HEK293 (cell line): ENCODE measurements around the gene USP5.
A peak's percentile ranks its signal among the peaks of the same experiment; 100 is the strongest.

Experiments
- PBX3 ChIP-seq: sonication (generic); formaldehyde crosslinking; IDR thresholded peaks from 2 replicates; pipeline ENCODE4 v1.8.1; 2022; ENCODE audit warnings: mild to moderate bottlenecking, moderate library complexity, missing genetic modification reagents
- PRDM6 ChIP-seq: fragments of 450-650 bp; formaldehyde crosslinking; IDR thresholded peaks from 2 replicates; pipeline ENCODE4 v1.5.1; 2017; ENCODE audit warnings: missing biosample characterization, missing genetic modification characterization
- REPIN1 ChIP-seq: fragments of 450-650 bp; formaldehyde crosslinking; IDR thresholded peaks from 2 replicates; pipeline ENCODE4 v1.5.1; 2017; ENCODE audit warnings: missing biosample characterization, missing genetic modification characterization, low read depth
- SP3 ChIP-seq: fragments of 450-650 bp; formaldehyde crosslinking; IDR thresholded peaks from 2 replicates; pipeline ENCODE4 v1.5.1; 2016; ENCODE audit warnings: missing biosample characterization, missing genetic modification characterization
- TRIM28 ChIP-seq: IDR thresholded peaks from 2 replicates; pipeline ENCODE4 v1.6.1; 2011; ENCODE audit warnings: low read length, control low read depth, borderline replicate concordance
- ZBTB1 ChIP-seq: fragments of 450-650 bp; formaldehyde crosslinking; IDR thresholded peaks from 2 replicates; pipeline ENCODE4 v1.5.1; 2016; ENCODE audit warnings: missing biosample characterization, missing genetic modification characterization
- ZBTB10 ChIP-seq: fragments of 450-650 bp; formaldehyde crosslinking; IDR thresholded peaks from 2 replicates; pipeline ENCODE4 v1.5.1; 2016; ENCODE audit warnings: missing biosample characterization, missing genetic modification characterization
- ZFP69B ChIP-seq: fragments of 450-650 bp; formaldehyde crosslinking; IDR thresholded peaks from 2 replicates; pipeline ENCODE4 v1.5.1; 2016; ENCODE audit warnings: missing biosample characterization, missing genetic modification characterization
- ZNF148 ChIP-seq: fragments of 450-650 bp; formaldehyde crosslinking; IDR thresholded peaks from 2 replicates; pipeline ENCODE4 v1.5.0; 2017; ENCODE audit warnings: missing biosample characterization, missing genetic modification characterization, borderline replicate concordance
- ZNF223 ChIP-seq: fragments of 450-650 bp; formaldehyde crosslinking; IDR thresholded peaks from 2 replicates; pipeline ENCODE4 v1.5.1; 2016; ENCODE audit warnings: missing biosample characterization, missing genetic modification characterization
- ZNF311 ChIP-seq: fragments of 450-650 bp; formaldehyde crosslinking; IDR thresholded peaks from 2 replicates; pipeline ENCODE4 v1.5.1; 2017; ENCODE audit warnings: missing biosample characterization, missing genetic modification characterization, borderline replicate concordance
- ZNF398 ChIP-seq: fragments of 450-650 bp; formaldehyde crosslinking; IDR thresholded peaks from 2 replicates; pipeline ENCODE4 v1.5.1; 2017; ENCODE audit warnings: missing biosample characterization, missing genetic modification characterization
- ZNF510 ChIP-seq: fragments of 450-650 bp; formaldehyde crosslinking; IDR thresholded peaks from 2 replicates; pipeline ENCODE4 v1.5.1; 2018; ENCODE audit warnings: mild to moderate bottlenecking, missing genetic modification characterization, missing biosample characterization; ENCODE audit not compliant: insufficient replicate concordance
- ZNF513 ChIP-seq: fragments of 450-650 bp; IDR thresholded peaks from 2 replicates; pipeline ENCODE4 v1.5.1; 2018; ENCODE audit warnings: missing biosample characterization, missing genetic modification characterization
- ZNF521 ChIP-seq: fragments of 450-650 bp; formaldehyde crosslinking; IDR thresholded peaks from 2 replicates; pipeline ENCODE4 v1.5.1; 2017; ENCODE audit warnings: missing biosample characterization, mild to moderate bottlenecking, missing genetic modification characterization
- ZNF549 ChIP-seq: fragments of 450-650 bp; IDR thresholded peaks from 2 replicates; pipeline ENCODE4 v1.5.1; 2018; ENCODE audit warnings: missing biosample characterization, missing genetic modification characterization, mild to moderate bottlenecking, inconsistent platforms, moderate library complexity
- ZNF560 ChIP-seq: fragments of 450-650 bp; formaldehyde crosslinking; IDR thresholded peaks from 2 replicates; pipeline ENCODE4 v1.5.1; 2017; ENCODE audit warnings: missing biosample characterization, missing genetic modification characterization, borderline replicate concordance
- ZNF600 ChIP-seq: fragments of 450-650 bp; formaldehyde crosslinking; IDR thresholded peaks from 2 replicates; pipeline ENCODE4 v1.5.1; 2016; ENCODE audit warnings: missing biosample characterization, missing genetic modification characterization
- ZNF639 ChIP-seq: fragments of 450-650 bp; formaldehyde crosslinking; IDR thresholded peaks from 2 replicates; pipeline ENCODE4 v1.5.1; 2016; ENCODE audit warnings: missing biosample characterization, missing genetic modification characterization
- ZNF654 ChIP-seq: fragments of 450-650 bp; formaldehyde crosslinking; IDR thresholded peaks from 2 replicates; pipeline ENCODE4 v1.5.1; 2016; ENCODE audit warnings: low read depth, missing biosample characterization, missing genetic modification characterization
- ZNF837 ChIP-seq: fragments of 450-650 bp; formaldehyde crosslinking; IDR thresholded peaks from 2 replicates; pipeline ENCODE4 v1.5.1; 2016; ENCODE audit warnings: missing biosample characterization, missing genetic modification characterization
- ZSCAN5A ChIP-seq: fragments of 450-650 bp; formaldehyde crosslinking; IDR thresholded peaks from 2 replicates; pipeline ENCODE4 v1.5.1; 2016; ENCODE audit warnings: missing biosample characterization, missing genetic modification characterization

Gene USP5

GRCh38 chr12:6873094-6874014, 21.4 kb downstream of the USP5 start, which contains the start of gene SPSB2 (continued):
- TF ChIP-seq PBX3 (no peak), ZSCAN5A (tag by site-specific recombination) (no peak), ZNF654 (tag by site-specific recombination) (no peak), REPIN1 (tag by site-specific recombination) (no peak), ZNF521 (no peak), ZNF639 (no peak), ZNF398 (tag by site-specific recombination) (no peak), ZBTB1 (tag by site-specific recombination) (no peak), ZFP69B (tag by site-specific recombination) (peak; percentile 51; the same call in 1 of the 2 replicates), ZNF510 (tag by site-specific recombination) (no peak), ZNF513 (tag by site-specific recombination) (no peak), ZNF223 (tag by site-specific recombination) (peak; percentile 93), PRDM6 (tag by site-specific recombination) (no peak), ZNF148 (tag by site-specific recombination) (no peak), SP3 (tag by site-specific recombination) (peak; percentile 98), ZNF311 (tag by site-specific recombination) (no peak), ZNF837 (tag by site-specific recombination) (no peak), TRIM28 (no peak), ZBTB10 (tag by site-specific recombination) (no peak; the same call in 1 of the 2 replicates), ZNF600 (tag by site-specific recombination) (no peak), ZNF560 (tag by site-specific recombination) (no peak), ZNF549 (tag by site-specific recombination) (no peak)
